DLD1 (cell line): ENCODE results near the gene SPN.
"Not testable (repeated sequence)": the region's sequence is repeated elsewhere in the genome, so short reads cannot be mapped to it uniquely, and the experiment has no call there.

Experiments used
- in situ Hi-C: cut with HindIII; loops from 2 replicates; pipeline ENCODE4 v1.10.0; 2017; ENCODE audit warnings: low sequenced_read_pairs

SPN gene

GRCh38 chr16:29699324-29700219 is 36.5 kb downstream of the SPN start:
- in situ Hi-C loops = no loop called here

- in situ Hi-C loops = no loop called here
Measured at GRCh38 chr16:29700253-29700987, 37.4 kb downstream of the SPN start.

- in situ Hi-C loops = no loop called here
Measured at GRCh38 chr16:29701214-29701555, 38.1 kb downstream of the SPN start.

- in situ Hi-C loops = no loop called here
Measured at GRCh38 chr16:29702269-29702668, 39.2 kb downstream of the SPN start.

- in situ Hi-C loops = no loop called here
Measured at GRCh38 chr16:29705030-29705429, 42.0 kb downstream of the SPN start.

GRCh38 chr16:29707160-29707559 is 44.1 kb downstream of the SPN start:
- in situ Hi-C loops = not testable (repeated sequence)

GRCh38 chr16:29708917-29709600 is 46.0 kb downstream of the SPN start:
- in situ Hi-C loops = no loop called here

- in situ Hi-C loops = not testable (repeated sequence)
Measured at GRCh38 chr16:29709657-29710056, 46.6 kb downstream of the SPN start.

- in situ Hi-C loops = no loop called here
Measured at GRCh38 chr16:29710227-29711219, 47.5 kb downstream of the SPN start.

- in situ Hi-C loops = no loop called here
Measured at GRCh38 chr16:29712809-29713208, 49.8 kb downstream of the SPN start.

GRCh38 chr16:29714396-29714795 is 51.3 kb downstream of the SPN start:
- in situ Hi-C loops = no loop called here

GRCh38 chr16:29714972-29715371 is 51.9 kb downstream of the SPN start:
- in situ Hi-C loops = no loop called here

- in situ Hi-C loops = no loop called here
Measured at GRCh38 chr16:29717113-29717512, 54.1 kb downstream of the SPN start.

GRCh38 chr16:29719063-29719462 is 56.0 kb downstream of the SPN start:
- in situ Hi-C loops = no loop called here
